WERI-Rb-1 (cell line): ENCODE measurements around the gene STOX2.

Experiments
- DNase-seq: peaks from one replicate; pipeline ENCODE4 v3.0.0-alpha.2; 2020
- H3K27ac ChIP-seq: fragments of 250-450 bp; sonication (Bioruptor Pico); 2 replicates; pipeline ENCODE4 v1.5.1; 2020; ENCODE audit warnings: mild to moderate bottlenecking, moderate library complexity
- H3K27me3 ChIP-seq: fragments of 250-450 bp; sonication (Bioruptor Pico); 2 replicates; pipeline ENCODE4 v1.5.1; 2021; ENCODE audit warnings: mild to moderate bottlenecking, low read depth, moderate library complexity; ENCODE audit not compliant: insufficient read depth, severe bottlenecking
- H3K36me3 ChIP-seq: fragments of 250-450 bp; sonication (Bioruptor Pico); 2 replicates; pipeline ENCODE4 v1.5.1; 2020; ENCODE audit warnings: mild to moderate bottlenecking, moderate library complexity
- H3K4me3 ChIP-seq: 2 replicates; pipeline ENCODE4 v1.5.1; 2011; ENCODE audit warnings: low read depth, mild to moderate bottlenecking, control low read depth, low read length
- H3K9me3 ChIP-seq: fragments of 250-450 bp; sonication (Bioruptor Pico); 2 replicates; pipeline ENCODE4 v1.5.1; 2021; ENCODE audit warnings: mild to moderate bottlenecking, moderate library complexity; ENCODE audit not compliant: severe bottlenecking
- CTCF ChIP-seq: IDR thresholded peaks from 2 replicates; pipeline ENCODE4 v1.5.1; 2011; ENCODE audit warnings: low read depth, mild to moderate bottlenecking, control low read depth, inconsistent platforms, low read length

STOX2 gene

GRCh38 chr4:184024637-184025036 lies 119.5 kb downstream of the STOX2 start:
- DNase-seq: no peak
- H3K27ac ChIP-seq: no peak overlapping the region
- no peaks in the 10 kb centered on the region for H3K27me3 ChIP-seq
- TF ChIP-seq CTCF: no peak
- H3K36me3 ChIP-seq: no peaks in the 10 kb centered on the region
- H3K9me3 ChIP-seq: no peaks in the 10 kb centered on the region
- H3K4me3 ChIP-seq: no peak overlapping the region

- Histone ChIP-seq H3K4me3 (no peak overlapping the region), H3K36me3 (no peaks in the 10 kb centered on the region), H3K27me3 (no peaks in the 10 kb centered on the region), H3K27ac (no peak overlapping the region), H3K9me3 (no peaks in the 10 kb centered on the region)
- TF ChIP-seq CTCF: no peak
- no peak for DNase-seq
Observed at GRCh38 chr4:184028561-184029374, 123.7 kb downstream of the STOX2 start.

GRCh38 chr4:184030036-184030435 lies 124.9 kb downstream of the STOX2 start:
- no peak overlapping the region for H3K27ac ChIP-seq
- no peak for TF ChIP-seq CTCF
- no peak overlapping the region for H3K4me3 ChIP-seq
- H3K9me3 ChIP-seq: no peaks in the 10 kb centered on the region
- DNase-seq: no peak
- no peaks in the 10 kb centered on the region for H3K27me3 ChIP-seq
- H3K36me3 ChIP-seq: no peaks in the 10 kb centered on the region

DNA sequence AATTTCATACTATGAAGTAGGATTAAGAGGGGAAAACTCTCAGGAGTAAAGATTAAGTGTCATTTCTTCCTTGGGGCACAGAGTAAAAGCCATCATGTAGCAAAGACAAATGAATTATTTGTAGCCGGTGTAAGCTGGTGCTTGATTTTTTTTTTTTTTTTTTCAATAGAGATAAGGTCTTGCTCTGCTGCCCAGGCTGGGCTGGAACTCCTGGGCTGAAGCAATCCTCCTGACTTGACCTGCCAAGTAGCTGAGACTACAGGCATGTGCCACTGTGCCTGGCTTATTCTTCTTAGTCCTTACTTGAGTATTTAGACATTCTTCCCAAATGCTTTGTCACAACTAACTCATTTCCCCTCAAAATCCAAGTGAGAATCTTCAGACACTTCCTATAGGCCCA lies 125.7 kb downstream of the STOX2 start:
- no peaks in the 10 kb centered on the region for H3K36me3 ChIP-seq
- no peak overlapping the region for H3K27ac ChIP-seq
- H3K27me3 ChIP-seq: no peaks in the 10 kb centered on the region
- TF ChIP-seq CTCF: no peak
- H3K9me3 ChIP-seq: no peaks in the 10 kb centered on the region
- no peak for DNase-seq
- no peak overlapping the region for H3K4me3 ChIP-seq

GRCh38 chr4:184032091-184032490 lies 127.0 kb downstream of the STOX2 start:
- no peak overlapping the region for H3K4me3 ChIP-seq
- H3K36me3 ChIP-seq: no peaks in the 10 kb centered on the region
- no peaks in the 10 kb centered on the region for H3K27me3 ChIP-seq
- no peaks in the 10 kb centered on the region for H3K9me3 ChIP-seq
- no peak overlapping the region for H3K27ac ChIP-seq
- TF ChIP-seq CTCF: no peak
- DNase-seq: no peak

- no peak for DNase-seq
- H3K9me3 ChIP-seq: no peaks in the 10 kb centered on the region
- no peak overlapping the region for H3K4me3 ChIP-seq
- no peak for TF ChIP-seq CTCF
- H3K27ac ChIP-seq: no peak overlapping the region
- no peaks in the 10 kb centered on the region for H3K36me3 ChIP-seq
- H3K27me3 ChIP-seq: no peaks in the 10 kb centered on the region
Observed at GRCh38 chr4:184039963-184040383, 134.9 kb downstream of the STOX2 start.
